HepG2 (cell line): ENCODE results near the gene ESM1.

ENCODE experiments used
- ATF3 ChIP-seq: sonication (generic); formaldehyde crosslinking; IDR thresholded peaks from 2 replicates; pipeline ENCODE4 v1.4.0; 2020; ENCODE audit warnings: missing genetic modification reagents
- CTCF ChIP-seq: sonication (generic); formaldehyde crosslinking; IDR thresholded peaks from 2 replicates; pipeline ENCODE4 v1.5.0; 2020; ENCODE audit warnings: mild to moderate bottlenecking, missing genetic modification reagents, moderate library complexity
- JUNB ChIP-seq: sonication (generic); formaldehyde crosslinking; IDR thresholded peaks from 2 replicates; pipeline ENCODE4 v1.8.0; 2022; ENCODE audit warnings: missing genetic modification reagents, mild to moderate bottlenecking, borderline replicate concordance
- NONO ChIP-seq, 2 experiments: fragments of 450-650 bp in 1 of 2; sonication (generic) in 1 of 2; formaldehyde crosslinking in 1 of 2; IDR thresholded peaks in 1 of 2; conservative IDR thresholded peaks in 1 of 2; 2 replicates each; pipeline versions ENCODE4 v1.6.1 to v1.8.0; 2017 to 2022; ENCODE audit warnings: mild to moderate bottlenecking in 1 of 2, missing genetic modification reagents in 1 of 2, moderate library complexity in 1 of 2
- POLR2A ChIP-seq, 2 experiments: IDR thresholded peaks; 2 replicates each; pipeline ENCODE4 v1.6.1; 2011; ENCODE audit warnings: low read depth in 2 of 2, low read length in 2 of 2, mild to moderate bottlenecking in 1 of 2, moderate library complexity in 1 of 2; ENCODE audit not compliant: insufficient read depth in 1 of 2
- POLR2AphosphoS5 ChIP-seq: IDR thresholded peaks from 2 replicates; pipeline ENCODE4 v1.6.1; 2012; ENCODE audit warnings: low read depth, low read length
- ZNF121 ChIP-seq: sonication (generic); formaldehyde crosslinking; IDR thresholded peaks from 2 replicates; pipeline ENCODE4 v1.5.0; 2020; ENCODE audit warnings: mild to moderate bottlenecking, missing genetic modification reagents
- ZNF710 ChIP-seq: sonication (generic); formaldehyde crosslinking; IDR thresholded peaks from 2 replicates; pipeline ENCODE4 v1.5.0; 2020; ENCODE audit warnings: mild to moderate bottlenecking, missing genetic modification reagents, borderline replicate concordance
- ZNF766 ChIP-seq: sonication (generic); formaldehyde crosslinking; IDR thresholded peaks from 2 replicates; pipeline ENCODE4 v1.5.0; 2020; ENCODE audit warnings: missing genetic modification reagents, borderline replicate concordance

- TF ChIP-seq POLR2A (IDR thresholded peaks at IDR 0.05; ENCODE audit: insufficient read depth in 1 of 2, low read depth in 2 of 2, low read length in 2 of 2) (no peak), ZNF710 (CRISPR knock-in tag) (no peak), POLR2AphosphoS5 (no peak), NONO (IDR thresholded peaks at IDR 0.05) (no peak), NONO (CRISPR knock-in tag; conservative IDR thresholded peaks at IDR 0.05) (no peak), ATF3 (CRISPR knock-in tag) (no peak), ZNF766 (no peak), ZNF121 (CRISPR knock-in tag) (no peak), CTCF (CRISPR knock-in tag) (no peak), JUNB (no peak)
Measured at GRCh38 chr5:54995168-54995567, 9.8 kb upstream of the ESM1 start.
